ENCODE data around the gene UBA52. TPM values are rescaled to one million over a fixed set of nuclear protein-coding genes. Genes with fewer than 3 reads are reported as not detected.

UBA52 gene
- polyA plus RNA-seq, 1 of the 3 experiments (the other 2 are of a cell fraction), result 2,690 TPM

GRCh38 chr19:18580311-18580710 is 8.7 kb downstream of the UBA52 start:
- H3K79me2 ChIP-seq (ENCODE audit: insufficient read depth), result no peaks in the 10 kb centered on the region
- peaks cover 4% of the 10 kb centered on the region; the same call in 1 of the 2 replicates for H4K20me1 ChIP-seq (ENCODE audit: insufficient read depth)
- peaks cover 15 to 17% of the 10 kb centered on the region in 2 experiments for H3K36me3 ChIP-seq (replicated peaks in 1 of 2; ENCODE audit: control insufficient read depth in 1 of 2, insufficient read depth in 2 of 2, low read length in 1 of 2)
- POLR2A ChIA-PET, result no interaction called here
- no peak overlapping the region for H3K27ac ChIP-seq (ENCODE audit: low read depth in 2 of 2, low read length in 1 of 2)
- no peak for DNase-seq
- CTCF ChIA-PET, result interaction anchor here (1.5 to 2.4 kb wide), 3 partner anchors 9 to 118 kb away, joined by 4 to 8 read pairs (median 6); partner anchors contain the start of gene REX1BD
- peaks cover 26% of the 10 kb centered on the region for H3F3A ChIP-seq (replicated peaks; ENCODE audit: insufficient read depth)
- H2AFZ ChIP-seq (ENCODE audit: low read depth), result no peak overlapping the region
- no peaks in the 10 kb centered on the region for H3K4me1 ChIP-seq (ENCODE audit: control insufficient read depth in 1 of 2, insufficient read depth in 2 of 2, low read depth in 1 of 2, low read length in 1 of 2)
- no peaks in the 10 kb centered on the region for H3K27me3 ChIP-seq (ENCODE audit: insufficient read depth)
- no peak overlapping the region for H3K4me3 ChIP-seq (ENCODE audit: low read depth in 2 of 2, low read length in 1 of 2)
- H3K9me3 ChIP-seq, result no peaks in the 10 kb centered on the region
- H3K9ac ChIP-seq, result no peak overlapping the region
- WGBS (ENCODE audit: low lambda C conversion rate), result 63% methylated on average over 3 of the region's 7 CpGs
- H3K4me2 ChIP-seq, result no peak overlapping the region
- TF ChIP-seq CTCF (IDR thresholded peaks at IDR 0.05) (no peak), GATA2 (CRISPR knock-in tag; IDR thresholded peaks at IDR 0.05) (no peak), FOSL2 (IDR thresholded peaks at IDR 0.05; ENCODE audit: borderline replicate concordance, low read depth) (no peak), GABPA (IDR thresholded peaks at IDR 0.05; ENCODE audit: low read depth) (no peak), SIN3A (IDR thresholded peaks at IDR 0.05; ENCODE audit: borderline replicate concordance, low read depth, low read length) (no peak), POLR2AphosphoS5 (IDR thresholded peaks at IDR 0.05; ENCODE audit: low read depth, low read length) (no peak), MXI1 (IDR thresholded peaks at IDR 0.05; ENCODE audit: low read depth, low read length) (no peak), JUND (IDR thresholded peaks at IDR 0.05) (no peak), TAF1 (IDR thresholded peaks at IDR 0.05; ENCODE audit: borderline replicate concordance, low read depth, low read length) (no peak), RXRA (IDR thresholded peaks at IDR 0.05; ENCODE audit: borderline replicate concordance, low read depth) (no peak), RCOR1 (IDR thresholded peaks at IDR 0.05; ENCODE audit: low read length) (no peak)
- H3K9me2 ChIP-seq, result no peaks in the 10 kb centered on the region

- ChIA-PET CTCF (interaction anchor here (1.6 kb wide), 1 partner anchor 280 kb away, joined by 4 read pairs; no protein-coding TSS in a partner anchor), POLR2A (no interaction called here)
- Histone ChIP-seq H3K36me3 (replicated peaks in 1 of 2; ENCODE audit: control insufficient read depth in 1 of 2, insufficient read depth in 2 of 2, low read length in 1 of 2) (no peaks in the 10 kb centered on the region), H2AFZ (ENCODE audit: low read depth) (no peak overlapping the region), H4K20me1 (ENCODE audit: insufficient read depth) (no peaks in the 10 kb centered on the region), H3K4me1 (ENCODE audit: control insufficient read depth in 1 of 2, insufficient read depth in 2 of 2, low read depth in 1 of 2, low read length in 1 of 2) (peaks cover 6 to 13% of the 10 kb centered on the region in 2 experiments; a peak in 1 of 4 replicates), H3K4me2 (no peak overlapping the region), H3F3A (replicated peaks; ENCODE audit: insufficient read depth) (peaks cover 15% of the 10 kb centered on the region), H3K27me3 (ENCODE audit: insufficient read depth) (no peaks in the 10 kb centered on the region), H3K27ac (ENCODE audit: low read depth in 2 of 2, low read length in 1 of 2) (no peak overlapping the region), H3K79me2 (ENCODE audit: insufficient read depth) (peaks cover 10% of the 10 kb centered on the region; the same call in 1 of the 2 replicates), H3K9me2 (no peaks in the 10 kb centered on the region), H3K9me3 (no peaks in the 10 kb centered on the region), H3K4me3 (ENCODE audit: low read depth in 2 of 2, low read length in 1 of 2) (no peak overlapping the region), H3K9ac (no peak overlapping the region)
- WGBS (ENCODE audit: low lambda C conversion rate), result 86% methylated on average over 2 of the region's 2 CpGs
- no peak for DNase-seq
- TF ChIP-seq TEAD4 (IDR thresholded peaks at IDR 0.05; ENCODE audit: borderline replicate concordance, insufficient read depth) (no peak), RAD21 (IDR thresholded peaks at IDR 0.05; ENCODE audit: low read length) (no peak), TCF12 (IDR thresholded peaks at IDR 0.05) (no peak), REST (IDR thresholded peaks at IDR 0.05; ENCODE audit: low read depth, low read length) (no peak), PBX3 (IDR thresholded peaks at IDR 0.05) (no peak), RXRA (IDR thresholded peaks at IDR 0.05; ENCODE audit: borderline replicate concordance, low read depth) (no peak), NRF1 (IDR thresholded peaks at IDR 0.05; ENCODE audit: low read depth, low read length) (no peak), GABPA (IDR thresholded peaks at IDR 0.05; ENCODE audit: low read depth) (no peak), MXI1 (IDR thresholded peaks at IDR 0.05; ENCODE audit: low read depth, low read length) (no peak), SIN3A (IDR thresholded peaks at IDR 0.05; ENCODE audit: borderline replicate concordance, low read depth, low read length) (no peak), EZH2phosphoT487 (IDR thresholded peaks at IDR 0.05; ENCODE audit: borderline replicate concordance, low read depth) (no peak), JUND (IDR thresholded peaks at IDR 0.05) (no peak), ELF1 (IDR thresholded peaks at IDR 0.05) (no peak), YY1 (IDR thresholded peaks at IDR 0.05; ENCODE audit: low read depth) (no peak), FOXJ3 (CRISPR knock-in tag; IDR thresholded peaks at IDR 0.05) (no peak)
- TF ChIP-seq, protein P1, sequence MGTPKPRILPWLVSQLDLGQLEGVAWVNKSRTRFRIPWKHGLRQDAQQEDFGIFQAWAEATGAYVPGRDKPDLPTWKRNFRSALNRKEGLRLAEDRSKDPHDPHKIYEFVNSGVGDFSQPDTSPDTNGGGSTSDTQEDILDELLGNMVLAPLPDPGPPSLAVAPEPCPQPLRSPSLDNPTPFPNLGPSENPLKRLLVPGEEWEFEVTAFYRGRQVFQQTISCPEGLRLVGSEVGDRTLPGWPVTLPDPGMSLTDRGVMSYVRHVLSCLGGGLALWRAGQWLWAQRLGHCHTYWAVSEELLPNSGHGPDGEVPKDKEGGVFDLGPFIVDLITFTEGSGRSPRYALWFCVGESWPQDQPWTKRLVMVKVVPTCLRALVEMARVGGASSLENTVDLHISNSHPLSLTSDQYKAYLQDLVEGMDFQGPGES (IDR thresholded peaks at IDR 0.05; ENCODE audit: low read depth, low read length), result no peak
These were observed 14.6 kb downstream of the UBA52 start for GRCh38 chr19:18586306-18586705.
